G401 (cell line): ENCODE measurements around the gene MX2. TPM values are rescaled to one million over a fixed set of nuclear protein-coding genes. Genes with fewer than 3 reads are reported as not detected.

Experiments used
- DNase-seq: peaks from one replicate; pipeline ENCODE4 v3.0.0-alpha.2; 2015; ENCODE audit warnings: low spot score
- in situ Hi-C: cut with HindIII; loops from 2 replicates; pipeline ENCODE4 v1.10.0; 2016; ENCODE audit warnings: low sequenced_read_pairs, mixed read lengths
- total RNA-seq: library from RNA; depleted of rRNA; stranded (reverse); fragments of >200 nt; shearing (Covaris generic); gene quantifications from 2 replicates; pipeline ENCODE4 v1.2.3, GENCODE V29; 2014

The MX2 gene
- total RNA-seq, 1 experiment from 2014 or later: not detected

- in situ Hi-C loops: no loop called here
- DNase-seq: no peak
Observed at GRCh38 chr21:41426676-41427404, 65.0 kb downstream of the MX2 start.

GRCh38 chr21:41427556-41427955, 65.7 kb downstream of the MX2 start:
- in situ Hi-C loops: no loop called here

GRCh38 chr21:41428311-41428710, 66.5 kb downstream of the MX2 start:
- no peak for DNase-seq
- in situ Hi-C loops: no loop called here

More at GRCh38 chr21:41427556-41427955, 65.7 kb downstream of the MX2 start:
- no peak for DNase-seq

GRCh38 chr21:41428847-41429246, 67.0 kb downstream of the MX2 start:
- in situ Hi-C loops: no loop called here
- DNase-seq: no peak

- no peak for DNase-seq
- in situ Hi-C loops: no loop called here
Observed at GRCh38 chr21:41429305-41429704, 67.5 kb downstream of the MX2 start.

- no peak for DNase-seq
- in situ Hi-C loops: no loop called here
Observed at GRCh38 chr21:41429925-41430491, 68.2 kb downstream of the MX2 start.

- in situ Hi-C loops: no loop called here
- DNase-seq: no peak
Observed at GRCh38 chr21:41431788-41432548, 70.1 kb downstream of the MX2 start.

GRCh38 chr21:41432562-41433460, 71.0 kb downstream of the MX2 start:
- no peak for DNase-seq
- in situ Hi-C loops: no loop called here

- in situ Hi-C loops: no loop called here
- no peak for DNase-seq
Observed at GRCh38 chr21:41433566-41433965, 71.7 kb downstream of the MX2 start.

GRCh38 chr21:41435706-41436105, 73.9 kb downstream of the MX2 start:
- in situ Hi-C loops: no loop called here

GRCh38 chr21:41437729-41438128, 75.9 kb downstream of the MX2 start:
- in situ Hi-C loops: no loop called here
- DNase-seq: no peak

More at GRCh38 chr21:41435706-41436105, 73.9 kb downstream of the MX2 start:
- DNase-seq: no peak

GRCh38 chr21:41438425-41439113, 76.7 kb downstream of the MX2 start:
- no peak for DNase-seq
- in situ Hi-C loops: no loop called here

- in situ Hi-C loops: no loop called here
- no peak for DNase-seq
Observed at GRCh38 chr21:41439248-41439647, 77.4 kb downstream of the MX2 start.

- no peak for DNase-seq
- in situ Hi-C loops: no loop called here
Observed at GRCh38 chr21:41441546-41441945, 79.7 kb downstream of the MX2 start.

- no peak for DNase-seq
- in situ Hi-C loops: no loop called here
Observed at GRCh38 chr21:41442481-41443186, 80.8 kb downstream of the MX2 start.

GRCh38 chr21:41443562-41443961, 81.7 kb downstream of the MX2 start:
- in situ Hi-C loops: no loop called here

GRCh38 chr21:41444703-41445464, 83.1 kb downstream of the MX2 start:
- in situ Hi-C loops: no loop called here

More at GRCh38 chr21:41443562-41443961, 81.7 kb downstream of the MX2 start:
- DNase-seq: no peak

More at GRCh38 chr21:41444703-41445464, 83.1 kb downstream of the MX2 start:
- DNase-seq: no peak
